Ovary (tissue), 3 donors: ENCODE measurements around the gene HYAL3.

Experiments
- CTCF ChIP-seq, 3 donors: fragments of 450-650 bp in 2 of 3; fragments of 200-600 bp in 1 of 3; IDR thresholded peaks; one replicate each; pipeline versions ENCODE4 v1.5.1 to v1.8.0; 2016 to 2022; ENCODE audit warnings: antibody characterized with exemption in 3 of 3, mild to moderate bottlenecking in 1 of 3
- POLR2A ChIP-seq: fragments of 450-650 bp; IDR thresholded peaks from one replicate; pipeline ENCODE4 v1.6.1; 2017; ENCODE audit warnings: antibody characterized with exemption, mild to moderate bottlenecking, moderate library complexity
- donor health status: DM: no; HTN: no; CAD: no.

GRCh38 chr3:50303013-50303815 is 4.0 kb upstream of the HYAL3 start, which contains the start of gene HYAL1:
- TF ChIP-seq CTCF (IDR thresholded peaks at IDR 0.05): no peak
- TF ChIP-seq POLR2A: no peak
